Fibroblast of mammary gland (primary cell): ENCODE measurements around the gene SMYD4.

Source experiments
- DNase-seq: peaks from one replicate; pipeline ENCODE4 v3.0.0-alpha.2; 2010; ENCODE audit warnings: low read depth
- H3K4me3 ChIP-seq: 2 replicates; pipeline ENCODE4 v1.5.1; 2011; ENCODE audit warnings: low read depth, mild to moderate bottlenecking, low read length, moderate library complexity; ENCODE audit not compliant: control insufficient read depth
- TF ChIP-seq, protein P1 (sequence below): conservative IDR thresholded peaks from 2 replicates; pipeline ENCODE4 v1.5.1; 2011; ENCODE audit warnings: low read depth, low read length, inconsistent platforms; ENCODE audit not compliant: control insufficient read depth, insufficient read depth

The SMYD4 gene

DNA sequence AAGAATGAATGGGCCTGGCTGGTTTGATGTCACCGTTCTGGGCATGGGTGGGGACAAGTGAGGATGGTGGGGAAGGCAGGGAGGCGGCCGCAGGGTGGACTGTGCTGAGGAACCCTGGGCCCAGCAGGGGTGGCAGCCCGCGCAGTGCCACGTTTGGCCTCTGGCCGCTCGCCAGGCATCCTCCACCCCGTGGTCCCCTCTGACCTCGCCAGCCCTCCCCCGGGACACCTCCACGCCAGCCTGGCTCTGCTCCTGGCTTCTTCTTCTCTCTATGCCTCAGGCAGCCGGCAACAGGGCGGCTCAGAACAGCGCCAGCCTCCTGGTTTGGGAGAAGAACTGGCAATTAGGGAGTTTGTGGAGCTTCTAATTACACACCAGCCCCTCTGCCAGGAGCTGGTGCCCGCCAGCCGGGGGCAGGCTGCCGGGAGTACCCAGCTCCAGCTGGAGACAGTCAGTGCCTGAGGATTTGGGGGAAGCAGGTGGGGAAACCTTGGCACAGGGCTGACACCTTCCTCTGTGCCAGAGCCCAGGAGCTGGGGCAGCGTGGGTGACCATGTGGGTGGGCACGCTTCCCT, 74.4 kb downstream of the SMYD4 start:
- H3K4me3 ChIP-seq, result no peak overlapping the region
- TF ChIP-seq, protein P1, sequence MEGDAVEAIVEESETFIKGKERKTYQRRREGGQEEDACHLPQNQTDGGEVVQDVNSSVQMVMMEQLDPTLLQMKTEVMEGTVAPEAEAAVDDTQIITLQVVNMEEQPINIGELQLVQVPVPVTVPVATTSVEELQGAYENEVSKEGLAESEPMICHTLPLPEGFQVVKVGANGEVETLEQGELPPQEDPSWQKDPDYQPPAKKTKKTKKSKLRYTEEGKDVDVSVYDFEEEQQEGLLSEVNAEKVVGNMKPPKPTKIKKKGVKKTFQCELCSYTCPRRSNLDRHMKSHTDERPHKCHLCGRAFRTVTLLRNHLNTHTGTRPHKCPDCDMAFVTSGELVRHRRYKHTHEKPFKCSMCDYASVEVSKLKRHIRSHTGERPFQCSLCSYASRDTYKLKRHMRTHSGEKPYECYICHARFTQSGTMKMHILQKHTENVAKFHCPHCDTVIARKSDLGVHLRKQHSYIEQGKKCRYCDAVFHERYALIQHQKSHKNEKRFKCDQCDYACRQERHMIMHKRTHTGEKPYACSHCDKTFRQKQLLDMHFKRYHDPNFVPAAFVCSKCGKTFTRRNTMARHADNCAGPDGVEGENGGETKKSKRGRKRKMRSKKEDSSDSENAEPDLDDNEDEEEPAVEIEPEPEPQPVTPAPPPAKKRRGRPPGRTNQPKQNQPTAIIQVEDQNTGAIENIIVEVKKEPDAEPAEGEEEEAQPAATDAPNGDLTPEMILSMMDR, result no peak

DNA sequence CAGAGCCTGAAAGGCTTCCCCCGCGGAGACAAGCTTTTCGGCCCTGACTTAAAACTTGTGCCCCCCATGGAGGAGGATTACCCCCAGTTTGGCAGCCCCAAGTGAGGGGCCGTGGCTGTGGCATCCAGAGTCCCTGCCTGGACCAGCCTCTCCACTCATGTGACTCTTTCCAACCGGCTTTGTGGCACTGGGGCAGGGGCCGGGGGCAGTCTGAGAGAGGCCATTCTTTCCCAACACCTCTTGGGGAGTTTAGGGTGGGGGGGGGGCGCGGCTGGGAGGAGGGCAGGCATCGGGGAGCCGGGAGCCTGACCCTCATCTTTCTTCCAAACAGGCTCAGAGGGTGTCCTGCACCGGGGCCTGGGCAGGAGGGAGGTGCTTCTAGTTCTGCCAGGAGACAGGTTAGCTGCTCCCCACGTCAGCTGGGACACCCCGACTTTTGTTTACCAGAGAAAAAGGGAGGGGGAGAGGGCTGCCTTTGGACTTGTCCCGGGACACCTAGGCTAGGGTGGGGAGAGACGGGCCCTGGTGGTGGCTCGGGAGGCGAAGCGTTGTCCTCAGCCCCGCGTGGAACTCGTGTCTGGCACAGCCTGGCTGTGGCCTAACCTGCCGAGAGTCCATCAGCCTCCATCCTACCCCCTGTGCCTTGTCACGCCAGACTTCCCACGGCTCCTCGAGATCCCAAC, 75.1 kb downstream of the SMYD4 start:
- TF ChIP-seq, protein P1, result no peak
- no peak overlapping the region for H3K4me3 ChIP-seq
- DNase-seq, result no peak

More for the DNA sequence above, 74.4 kb downstream of the SMYD4 start:
- DNase-seq, result no peak

DNA sequence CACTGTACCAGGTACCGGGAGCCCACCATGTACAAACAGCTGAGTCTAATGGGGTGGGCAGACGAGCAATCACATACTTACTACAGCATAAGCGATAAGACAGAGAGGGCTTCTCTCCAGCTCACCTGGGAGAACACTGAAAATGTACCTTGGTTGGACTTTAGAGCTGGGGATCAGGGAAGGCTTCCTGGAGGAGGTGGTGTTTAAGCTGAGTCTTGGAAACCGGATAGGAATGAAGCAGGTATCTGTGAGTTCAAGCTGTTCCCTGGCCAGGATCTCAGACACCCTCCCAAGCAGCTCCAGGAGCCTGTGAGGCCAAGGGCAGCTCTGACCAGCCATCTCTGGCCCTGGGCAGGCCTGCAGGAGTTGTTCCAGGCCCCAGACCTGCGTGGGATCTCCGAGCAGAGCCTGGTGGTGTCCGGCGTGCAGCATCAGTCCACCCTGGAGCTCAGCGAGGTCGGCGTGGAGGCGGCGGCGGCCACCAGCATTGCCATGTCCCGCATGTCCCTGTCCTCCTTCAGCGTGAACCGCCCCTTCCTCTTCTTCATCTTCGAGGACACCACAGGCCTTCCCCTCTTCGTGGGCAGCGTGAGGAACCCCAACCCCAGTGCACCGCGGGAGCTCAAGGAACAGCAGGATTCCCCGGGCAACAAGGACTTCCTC, 75.8 kb downstream of the SMYD4 start:
- TF ChIP-seq, protein P1, result no peak
- H3K4me3 ChIP-seq, result no peak overlapping the region
- no peak for DNase-seq

DNA sequence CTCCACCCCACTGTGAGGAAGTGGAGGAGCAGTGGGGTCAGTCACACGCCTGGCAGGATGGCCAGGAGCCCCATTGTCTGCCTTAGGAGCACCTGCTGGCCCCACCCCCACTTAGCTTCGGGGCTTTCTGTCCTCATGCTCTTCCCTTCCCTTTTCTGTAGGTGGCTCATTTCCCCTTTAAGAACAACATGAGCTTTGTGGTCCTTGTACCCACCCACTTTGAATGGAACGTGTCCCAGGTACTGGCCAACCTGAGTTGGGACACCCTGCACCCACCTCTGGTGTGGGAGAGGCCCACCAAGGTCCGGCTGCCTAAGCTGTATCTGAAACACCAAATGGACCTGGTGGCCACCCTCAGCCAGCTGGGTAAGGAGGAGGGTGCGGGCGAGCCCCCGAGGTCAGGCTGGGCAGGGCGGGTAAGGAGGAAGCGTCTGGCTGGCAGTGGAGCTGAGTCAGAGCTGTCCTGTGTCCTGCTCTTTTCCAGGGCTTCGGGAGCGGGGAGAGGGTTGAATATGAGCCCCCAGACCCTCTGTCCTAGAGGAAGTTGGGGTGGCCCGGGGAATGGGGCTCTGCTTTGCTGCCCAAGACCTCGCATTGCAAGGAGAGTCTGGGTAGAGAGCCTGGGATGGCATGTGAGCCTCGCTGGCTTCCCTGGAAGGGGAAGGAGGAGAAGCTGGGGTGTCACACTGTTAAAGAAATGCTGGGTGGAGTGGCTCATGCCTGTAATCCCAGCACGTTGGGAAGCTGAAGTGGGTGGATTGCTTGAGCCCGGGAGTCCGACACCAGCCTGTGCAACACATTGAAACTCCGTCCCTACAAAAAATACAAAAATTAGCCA, 77.1 kb downstream of the SMYD4 start:
- no peak for DNase-seq
- no peak overlapping the region for H3K4me3 ChIP-seq
- TF ChIP-seq, protein P1, result no peak

GRCh38 chr17:1750628-1751027, 79.1 kb downstream of the SMYD4 start:
- no peak for DNase-seq
- H3K4me3 ChIP-seq, result no peak overlapping the region
- TF ChIP-seq, protein P1, result no peak

DNA sequence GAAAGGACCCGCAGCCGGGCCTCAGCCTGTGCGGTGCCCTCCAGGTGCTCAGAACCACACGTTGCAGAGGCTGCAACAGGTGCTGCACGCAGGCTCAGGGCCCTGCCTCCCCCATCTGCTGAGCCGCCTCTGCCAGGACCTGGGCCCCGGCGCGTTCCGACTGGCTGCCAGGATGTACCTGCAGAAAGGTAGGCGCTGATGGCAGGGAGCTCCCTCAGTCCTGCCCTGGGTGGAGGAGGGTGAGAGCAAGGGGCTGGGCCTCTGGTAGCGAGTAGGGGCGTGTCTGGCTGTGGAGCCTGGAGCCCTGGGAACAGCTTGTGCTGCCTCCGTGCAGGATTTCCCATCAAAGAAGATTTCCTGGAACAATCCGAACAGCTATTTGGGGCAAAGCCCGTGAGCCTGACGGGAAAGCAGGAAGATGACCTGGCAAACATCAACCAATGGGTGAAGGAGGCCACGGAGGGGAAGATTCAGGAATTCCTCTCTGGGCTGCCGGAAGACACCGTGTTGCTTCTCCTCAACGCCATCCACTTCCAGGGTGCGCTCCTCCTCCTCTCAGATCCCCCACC, 82.6 kb downstream of the SMYD4 start:
- H3K4me3 ChIP-seq, result no peak overlapping the region
- TF ChIP-seq, protein P1, result no peak
- DNase-seq, result peak; percentile 56
